ENCODE data around the gene UCN2.

DNA sequence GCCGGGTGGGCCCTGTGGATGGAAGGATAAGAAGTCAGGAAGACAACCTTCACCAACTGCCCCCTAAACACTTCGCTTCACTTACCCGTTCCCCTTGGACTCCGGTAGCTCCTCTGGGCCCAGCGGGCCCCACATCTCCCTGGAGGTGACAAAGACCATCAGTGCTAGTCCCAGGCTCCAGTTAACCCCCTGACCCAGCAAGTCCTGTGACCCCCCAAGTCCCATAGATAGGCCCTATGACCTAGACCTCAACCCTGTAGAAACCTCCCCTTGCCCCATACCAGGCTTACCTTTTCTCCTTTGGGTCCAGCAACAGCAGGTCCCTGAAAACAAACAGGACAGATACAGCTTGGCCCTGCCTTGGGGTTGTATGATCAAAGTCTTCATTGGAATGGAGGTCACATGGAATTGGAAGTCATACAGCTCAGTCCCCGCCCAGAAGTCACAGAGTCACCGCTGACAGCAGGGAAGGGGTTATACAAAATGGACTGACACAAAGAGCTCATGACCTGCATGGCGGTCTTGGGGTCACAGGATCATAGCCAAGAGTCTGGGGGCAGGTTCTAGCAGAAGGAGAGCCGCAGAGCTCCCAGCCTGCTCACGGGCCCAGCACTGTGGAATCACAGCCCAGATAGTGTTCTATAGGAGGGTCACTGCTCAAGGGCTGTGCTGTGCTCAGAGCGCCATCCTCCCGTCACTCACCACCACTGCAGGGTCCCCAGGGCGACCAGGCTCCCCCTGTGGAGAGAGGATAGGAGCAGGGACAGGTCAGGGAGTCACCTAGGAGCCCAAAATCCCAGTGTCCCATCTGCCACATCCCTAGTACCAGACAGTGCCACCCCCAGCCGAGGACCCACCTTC is 18.3 kb upstream of the UCN2 start:
- TF ChIP-seq, protein P1, sequence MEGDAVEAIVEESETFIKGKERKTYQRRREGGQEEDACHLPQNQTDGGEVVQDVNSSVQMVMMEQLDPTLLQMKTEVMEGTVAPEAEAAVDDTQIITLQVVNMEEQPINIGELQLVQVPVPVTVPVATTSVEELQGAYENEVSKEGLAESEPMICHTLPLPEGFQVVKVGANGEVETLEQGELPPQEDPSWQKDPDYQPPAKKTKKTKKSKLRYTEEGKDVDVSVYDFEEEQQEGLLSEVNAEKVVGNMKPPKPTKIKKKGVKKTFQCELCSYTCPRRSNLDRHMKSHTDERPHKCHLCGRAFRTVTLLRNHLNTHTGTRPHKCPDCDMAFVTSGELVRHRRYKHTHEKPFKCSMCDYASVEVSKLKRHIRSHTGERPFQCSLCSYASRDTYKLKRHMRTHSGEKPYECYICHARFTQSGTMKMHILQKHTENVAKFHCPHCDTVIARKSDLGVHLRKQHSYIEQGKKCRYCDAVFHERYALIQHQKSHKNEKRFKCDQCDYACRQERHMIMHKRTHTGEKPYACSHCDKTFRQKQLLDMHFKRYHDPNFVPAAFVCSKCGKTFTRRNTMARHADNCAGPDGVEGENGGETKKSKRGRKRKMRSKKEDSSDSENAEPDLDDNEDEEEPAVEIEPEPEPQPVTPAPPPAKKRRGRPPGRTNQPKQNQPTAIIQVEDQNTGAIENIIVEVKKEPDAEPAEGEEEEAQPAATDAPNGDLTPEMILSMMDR (IDR thresholded peaks at IDR 0.05), result no peak
- no peak for TF ChIP-seq POLR2AphosphoS5 (IDR thresholded peaks at IDR 0.05)

All from gastroesophageal sphincter (tissue), 3 donors.